GM18498 (cell line): ENCODE measurements around the gene BAHCC1.

Source experiments
- ATAC-seq: cut with Tn5 transposase; IDR thresholded peaks from one replicate; pipeline ENCODE4 v1.9.1; 2021; ENCODE audit warnings: mild to moderate bottlenecking, moderate library complexity; ENCODE audit not compliant: unreplicated experiment

BAHCC1 gene

GRCh38 chr17:81437191-81437651, 42.0 kb downstream of the BAHCC1 start:
- no peak for ATAC-seq

- ATAC-seq = no peak
Measured at GRCh38 chr17:81438007-81438659, 42.9 kb downstream of the BAHCC1 start.

- no peak for ATAC-seq
Measured at GRCh38 chr17:81438688-81439087, 43.4 kb downstream of the BAHCC1 start.

GRCh38 chr17:81440051-81440471, 44.8 kb downstream of the BAHCC1 start:
- ATAC-seq = no peak

GRCh38 chr17:81440511-81441244, 45.4 kb downstream of the BAHCC1 start:
- no peak for ATAC-seq

- ATAC-seq = no peak
Measured at GRCh38 chr17:81442791-81443190, 47.5 kb downstream of the BAHCC1 start.

- ATAC-seq = no peak
Measured at GRCh38 chr17:81443269-81443668, 48.0 kb downstream of the BAHCC1 start.

- no peak for ATAC-seq
Measured at GRCh38 chr17:81444610-81445339, 49.5 kb downstream of the BAHCC1 start.

GRCh38 chr17:81445642-81446503, 50.6 kb downstream of the BAHCC1 start:
- ATAC-seq = no peak

GRCh38 chr17:81447331-81447933, 52.2 kb downstream of the BAHCC1 start:
- ATAC-seq = no peak

- ATAC-seq = no peak
Measured at GRCh38 chr17:81448442-81448841, 53.2 kb downstream of the BAHCC1 start.

GRCh38 chr17:81448950-81449349, 53.7 kb downstream of the BAHCC1 start:
- ATAC-seq = no peak

- no peak for ATAC-seq
Measured at GRCh38 chr17:81449351-81449750, 54.1 kb downstream of the BAHCC1 start.

- no peak for ATAC-seq
Measured at GRCh38 chr17:81451823-81452222, 56.6 kb downstream of the BAHCC1 start.

- no peak for ATAC-seq
Measured at GRCh38 chr17:81452551-81452950, 57.3 kb downstream of the BAHCC1 start.

GRCh38 chr17:81453076-81453475, 57.8 kb downstream of the BAHCC1 start:
- ATAC-seq = no peak

GRCh38 chr17:81453712-81454111, 58.5 kb downstream of the BAHCC1 start:
- ATAC-seq = no peak

- no peak for ATAC-seq
Measured at GRCh38 chr17:81454473-81454872, 59.2 kb downstream of the BAHCC1 start.

GRCh38 chr17:81455387-81455786, 60.1 kb downstream of the BAHCC1 start:
- ATAC-seq = no peak

GRCh38 chr17:81456091-81456490, 60.8 kb downstream of the BAHCC1 start:
- no peak for ATAC-seq
